GM18508 (cell line): ENCODE data around the gene ASAP2.

Source experiments
- ATAC-seq: cut with Tn5 transposase; IDR thresholded peaks from one replicate; pipeline ENCODE4 v1.9.1; 2021; ENCODE audit warnings: moderate number of reproducible peaks; ENCODE audit not compliant: insufficient read depth, unreplicated experiment

ASAP2 gene

DNA sequence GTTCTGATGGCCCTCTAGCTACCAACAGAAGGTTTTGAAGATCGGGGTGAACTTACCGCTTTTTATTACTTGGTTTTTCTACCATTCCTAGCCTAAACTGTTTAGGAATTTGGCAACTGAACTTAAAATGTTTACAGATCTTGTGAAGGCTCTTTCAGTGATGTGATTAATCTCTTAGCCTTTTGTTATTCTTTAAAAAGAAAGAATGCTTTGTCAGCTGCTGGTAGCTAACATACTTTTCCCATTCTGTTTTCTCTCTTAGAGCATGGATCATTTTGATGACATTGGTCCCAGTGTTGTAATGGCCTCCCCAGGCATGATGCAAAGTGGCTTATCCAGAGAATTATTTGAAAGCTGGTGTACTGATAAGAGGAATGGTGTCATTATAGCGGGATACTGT is 234.9 kb downstream of the ASAP2 start:
- no peak for ATAC-seq

DNA sequence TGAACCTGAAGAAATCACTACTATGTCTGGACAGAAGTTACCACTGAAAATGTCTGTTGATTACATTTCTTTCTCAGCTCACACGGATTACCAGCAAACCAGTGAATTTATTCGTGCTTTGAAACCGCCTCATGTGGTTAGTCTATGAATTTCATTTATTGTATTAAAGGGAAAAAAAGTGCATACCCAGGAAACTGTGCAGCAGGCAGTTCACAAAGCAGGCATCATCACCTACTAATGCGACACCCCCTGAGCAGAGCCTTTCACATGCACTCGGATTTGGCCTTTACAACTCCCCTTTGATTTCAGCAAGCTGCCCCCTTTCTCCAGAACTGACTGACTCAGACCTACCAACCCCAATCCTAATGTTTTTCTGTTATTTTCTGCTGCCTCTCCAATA is 236.9 kb downstream of the ASAP2 start:
- ATAC-seq = no peak

DNA sequence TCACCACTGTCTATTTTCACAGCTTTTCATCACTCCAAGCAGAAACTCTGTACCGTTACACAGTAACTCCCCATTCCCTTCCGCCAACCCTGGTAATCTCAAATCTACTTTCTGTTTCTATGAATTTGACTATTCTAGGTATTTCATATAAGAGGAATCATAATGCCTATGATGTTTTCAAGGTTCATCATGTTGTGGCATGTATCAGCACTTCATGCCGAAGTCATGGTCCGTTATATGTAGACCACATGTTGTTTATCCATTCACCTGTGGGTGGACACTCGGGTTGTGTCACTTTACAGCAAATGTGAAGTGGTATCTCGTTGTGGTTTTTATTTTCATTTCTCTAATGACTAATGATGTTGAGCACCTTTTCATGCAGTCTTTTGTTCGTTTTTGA is 238.5 kb downstream of the ASAP2 start:
- no peak for ATAC-seq

DNA sequence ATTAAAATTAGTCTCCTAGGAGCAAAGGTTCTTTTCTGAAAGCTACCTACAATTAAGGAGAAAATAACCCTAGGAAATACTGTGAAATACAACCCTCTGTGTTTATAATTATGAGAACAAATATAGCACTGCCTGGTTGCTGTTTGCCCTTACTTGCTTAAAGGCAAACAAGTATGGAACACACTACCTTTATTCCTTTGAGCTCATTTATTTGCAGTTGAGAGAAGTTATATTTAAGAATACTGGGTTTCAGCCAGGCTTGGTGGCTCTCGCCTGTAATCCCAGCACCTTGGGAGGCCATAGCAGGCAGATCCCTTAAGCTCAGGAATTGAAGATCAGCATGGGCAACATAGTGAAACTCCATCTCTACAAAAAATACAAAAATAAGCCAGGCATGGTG is 244.6 kb downstream of the ASAP2 start:
- ATAC-seq = no peak
